Right lobe of liver (tissue), 4 donors: Measurements from ENCODE around the gene XRN1.

Source experiments
- CTCF ChIP-seq, 4 donors: fragments of 200-600 bp in 3 of 4; fragments of 450-650 bp in 1 of 4; IDR thresholded peaks; one replicate each; pipeline versions ENCODE4 v1.5.1 to v1.8.0; 2016 to 2022; ENCODE audit warnings: antibody characterized with exemption in 4 of 4, mild to moderate bottlenecking in 2 of 4
- POLR2A ChIP-seq: fragments of 450-650 bp; IDR thresholded peaks from one replicate; pipeline ENCODE4 v1.6.1; 2017; ENCODE audit warnings: antibody characterized with exemption, mild to moderate bottlenecking
- donor health status: DM: no; HTN: no; CAD: no.
- donor health status: DM: no; HTN: no; CAD: no.
- donor health status: DM: no; HTN: yes; CAD: no.

- TF ChIP-seq POLR2A (no peak), CTCF (IDR thresholded peaks at IDR 0.05) (peak; percentile 21 to 41 (median 34))
Observed at GRCh38 chr3:142366434-142366833, 81.4 kb downstream of the XRN1 start.
